ENCODE data around the gene ARID1B. TPM values are rescaled to one million over a fixed set of nuclear protein-coding genes. Genes with fewer than 3 reads are reported as not detected.

ARID1B gene
- total and polyA plus RNA-seq, 2 of the 4 experiments (the other 2 are of a cell fraction) = 14.5 to 20.1 TPM

DNA sequence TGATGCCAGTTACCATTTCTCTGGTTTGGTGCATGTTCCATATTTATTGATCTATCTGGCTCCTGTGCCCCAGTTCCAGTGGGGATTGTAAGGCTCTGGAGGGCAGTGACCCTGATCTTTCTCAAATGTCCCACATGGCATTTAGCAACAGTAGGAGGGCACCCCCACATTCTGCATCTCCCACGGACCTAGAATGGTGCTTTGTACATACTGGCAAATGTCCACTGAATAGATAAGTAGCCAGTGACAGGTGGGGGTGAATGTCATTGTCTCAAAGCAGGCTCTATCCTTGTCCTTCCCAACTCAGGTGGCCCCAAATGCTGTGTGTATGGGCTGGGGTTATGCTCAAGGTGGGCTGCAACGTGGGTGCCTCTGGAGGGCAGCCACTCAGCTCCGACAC lies 462.0 kb downstream of the ARID1B start:
- H4K91ac ChIP-seq (ENCODE audit: insufficient read depth, low read depth, low read length) = no peak overlapping the region
- no CpG with 5 or more reads among the region's 3 CpGs for WGBS, 2 experiments (ENCODE audit: extremely low coverage in 2 of 2, insufficient read length in 1 of 2)
- H4K5ac ChIP-seq (ENCODE audit: low read depth, low read length) = no peak overlapping the region
- no peak overlapping the region for H2BK20ac ChIP-seq (ENCODE audit: low read depth, low read length)
- H2BK120ac ChIP-seq (ENCODE audit: low read depth, low read length) = no peak overlapping the region
- no peak overlapping the region for H3K14ac ChIP-seq (replicated peaks; ENCODE audit: low read depth, low read length)
- H3K79me1 ChIP-seq (ENCODE audit: low read depth in 1 of 2, low read length in 2 of 2) = no peaks in the 10 kb centered on the region
- DNase-seq (no peak), ATAC-seq (ENCODE audit: low read depth) (no peak)
- no peak for TF ChIP-seq FOS (IDR thresholded peaks at IDR 0.05; ENCODE audit: low read depth, low read length)
- no peak for TF ChIP-seq RAD21 (IDR thresholded peaks at IDR 0.05; ENCODE audit: low read length)
- no peak for TF ChIP-seq RCOR1 (IDR thresholded peaks at IDR 0.05; ENCODE audit: insufficient replicate concordance, low read length)
- no peak for TF ChIP-seq MXI1 (IDR thresholded peaks at IDR 0.05; ENCODE audit: borderline replicate concordance, low read depth, low read length)
- no peak for TF ChIP-seq RFX5 (IDR thresholded peaks at IDR 0.05; ENCODE audit: low read depth, low read length)
- no peak for TF ChIP-seq POLR2A (IDR thresholded peaks at IDR 0.05; ENCODE audit: low read depth, low read length)
- TF ChIP-seq MAFK (IDR thresholded peaks at IDR 0.05; ENCODE audit: low read depth, low read length) = no peak
- TF ChIP-seq CEBPB (IDR thresholded peaks at IDR 0.05; ENCODE audit: low read depth, low read length) = no peak
- TF ChIP-seq CHD1 (IDR thresholded peaks at IDR 0.05; ENCODE audit: low read depth, low read length) = no peak
- TF ChIP-seq SMC3 (IDR thresholded peaks at IDR 0.05; ENCODE audit: low read depth, low read length) = no peak
- TF ChIP-seq BHLHE40 (IDR thresholded peaks at IDR 0.05; ENCODE audit: low read depth, low read length) = no peak
- TF ChIP-seq, protein P1, sequence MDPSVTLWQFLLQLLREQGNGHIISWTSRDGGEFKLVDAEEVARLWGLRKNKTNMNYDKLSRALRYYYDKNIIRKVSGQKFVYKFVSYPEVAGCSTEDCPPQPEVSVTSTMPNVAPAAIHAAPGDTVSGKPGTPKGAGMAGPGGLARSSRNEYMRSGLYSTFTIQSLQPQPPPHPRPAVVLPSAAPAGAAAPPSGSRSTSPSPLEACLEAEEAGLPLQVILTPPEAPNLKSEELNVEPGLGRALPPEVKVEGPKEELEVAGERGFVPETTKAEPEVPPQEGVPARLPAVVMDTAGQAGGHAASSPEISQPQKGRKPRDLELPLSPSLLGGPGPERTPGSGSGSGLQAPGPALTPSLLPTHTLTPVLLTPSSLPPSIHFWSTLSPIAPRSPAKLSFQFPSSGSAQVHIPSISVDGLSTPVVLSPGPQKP (IDR thresholded peaks at IDR 0.05; ENCODE audit: borderline replicate concordance, low read depth, low read length) = no peak
- no peak overlapping the region for H3K18ac ChIP-seq (ENCODE audit: low read depth, low read length)
- no peak overlapping the region for H4K8ac ChIP-seq (ENCODE audit: low read depth in 2 of 2, low read length in 2 of 2)
- intact Hi-C loops (cut with micrococcal nuclease) = no loop called here
- ChIA-PET POLR2A (ENCODE audit: unreplicated experiment) (no interaction called here), CTCF (no interaction called here)
- H3K4ac ChIP-seq (ENCODE audit: low read depth, low read length) = no peak overlapping the region
- H3K4me1 ChIP-seq (ENCODE audit: control insufficient read depth, insufficient read depth, low read length) = peaks cover 4% of the 10 kb centered on the region
- H3K23ac ChIP-seq (ENCODE audit: low read depth, low read length) = no peak overlapping the region
- no peaks in the 10 kb centered on the region for H3K9me1 ChIP-seq (ENCODE audit: insufficient read depth, low read length)
- no peak overlapping the region for H3K4me3 ChIP-seq (ENCODE audit: insufficient read depth, low read depth, low read length)
- H2BK15ac ChIP-seq (ENCODE audit: low read depth, low read length) = no peak overlapping the region
- in situ Hi-C loops (cut with MboI; ENCODE audit: low sequenced_read_pairs) = no loop called here
- no peaks in the 10 kb centered on the region for H4K20me1 ChIP-seq (ENCODE audit: insufficient read depth, low read length)
- H2AFZ ChIP-seq (replicated peaks; ENCODE audit: low read length, poor library complexity) = no peak overlapping the region
- BruUV-seq (replicated peaks) = no TSS peak
- H3K56ac ChIP-seq (ENCODE audit: extremely low read depth, insufficient read depth, low read length) = no peak overlapping the region
- dilution Hi-C loops (cut with HindIII; ENCODE audit: low sequenced_read_pairs, unreplicated experiment) = no loop called here
- H3K4me2 ChIP-seq (ENCODE audit: low read depth, low read length) = no peak overlapping the region
- H2AK9ac ChIP-seq (replicated peaks; ENCODE audit: low read depth, low read length, poor library complexity) = no peak overlapping the region
- no peaks in the 10 kb centered on the region for H3K36me3 ChIP-seq (ENCODE audit: control insufficient read depth, insufficient read depth, low read length)
- H3K27ac ChIP-seq (ENCODE audit: insufficient read depth, low read length) = no peak overlapping the region
- H3K9ac ChIP-seq (ENCODE audit: low read depth, low read length) = no peak overlapping the region
- H2AK5ac ChIP-seq (ENCODE audit: low read depth, low read length) = no peak overlapping the region
- H3K9me3 ChIP-seq (ENCODE audit: control insufficient read depth, insufficient read depth, low read length) = peaks cover 8% of the 10 kb centered on the region
- H2BK5ac ChIP-seq (ENCODE audit: low read depth, low read length, poor library complexity, severe bottlenecking) = no peak overlapping the region
- H3K27me3 ChIP-seq (ENCODE audit: control insufficient read depth, insufficient read depth, low read length) = peaks cover 38% of the 10 kb centered on the region

Measured in IMR-90 (cell line).